Renal cortex interstitium (tissue), 11 donors: Measurements from ENCODE around the gene OSBPL10. TPM values are rescaled to one million over a fixed set of nuclear protein-coding genes. Genes with fewer than 3 reads are reported as not detected.

Experiments used
- DNase-seq, 11 donors: peaks; one replicate each; pipeline ENCODE4 v3.0.0-alpha.2; 2013; ENCODE audit warnings: low read depth in 9 of 11, low spot score in 4 of 11; ENCODE audit errors: extremely low read depth in 1 of 11
- polyA plus RNA-seq, 3 donors: library from polyadenylated mRNA; unstranded; fragments of 120-200 nt; gene quantifications; one replicate each; pipeline ENCODE4 v1.2.1, GENCODE V29; 2013; ENCODE audit not compliant: insufficient read length in 3 of 3

OSBPL10 gene
- polyA plus RNA-seq, 3 donors, result 19.9 to 24.8 (median 22.0) TPM

- DNase-seq, result no peak
These were observed 345.5 kb downstream of the OSBPL10 start for GRCh38 chr3:31635545-31635944.

- no peak for DNase-seq
These were observed 346.6 kb downstream of the OSBPL10 start for GRCh38 chr3:31634476-31634875.

- no peak for DNase-seq
These were observed 352.0 kb downstream of the OSBPL10 start for GRCh38 chr3:31629054-31629453.

GRCh38 chr3:31625358-31625757 lies 355.7 kb downstream of the OSBPL10 start:
- no peak for DNase-seq

- no peak for DNase-seq
These were observed 356.9 kb downstream of the OSBPL10 start for GRCh38 chr3:31624083-31624709.

- no peak for DNase-seq
These were observed 358.3 kb downstream of the OSBPL10 start for GRCh38 chr3:31622636-31623288.

GRCh38 chr3:31621314-31621713 lies 359.7 kb downstream of the OSBPL10 start:
- DNase-seq, result no peak

GRCh38 chr3:31620656-31621055 lies 360.4 kb downstream of the OSBPL10 start:
- DNase-seq, result no peak

- no peak for DNase-seq
These were observed 364.4 kb downstream of the OSBPL10 start for GRCh38 chr3:31616711-31617110.

- no peak for DNase-seq
These were observed 365.8 kb downstream of the OSBPL10 start for GRCh38 chr3:31615071-31615875.

- no peak for DNase-seq
These were observed 366.7 kb downstream of the OSBPL10 start for GRCh38 chr3:31614162-31614921.

- DNase-seq, result no peak
These were observed 367.4 kb downstream of the OSBPL10 start for GRCh38 chr3:31613654-31614053.

GRCh38 chr3:31613177-31613576 lies 367.9 kb downstream of the OSBPL10 start:
- no peak for DNase-seq

Other genes with a start within 250 kb of the OSBPL10 start
- gene ZNF860, start 488 bp upstream of the OSBPL10 start, polyA plus RNA-seq, result 1 to 10 TPM; 2.6 to 3.6 (median 2.7) TPM
- 10 to 100 TPM; 17.0 to 18.3 (median 17.9) TPM for gene GPD1L, start 125.4 kb upstream of the OSBPL10 start, polyA plus RNA-seq